ENCODE data around the gene PLPP6.

Gene PLPP6

DNA sequence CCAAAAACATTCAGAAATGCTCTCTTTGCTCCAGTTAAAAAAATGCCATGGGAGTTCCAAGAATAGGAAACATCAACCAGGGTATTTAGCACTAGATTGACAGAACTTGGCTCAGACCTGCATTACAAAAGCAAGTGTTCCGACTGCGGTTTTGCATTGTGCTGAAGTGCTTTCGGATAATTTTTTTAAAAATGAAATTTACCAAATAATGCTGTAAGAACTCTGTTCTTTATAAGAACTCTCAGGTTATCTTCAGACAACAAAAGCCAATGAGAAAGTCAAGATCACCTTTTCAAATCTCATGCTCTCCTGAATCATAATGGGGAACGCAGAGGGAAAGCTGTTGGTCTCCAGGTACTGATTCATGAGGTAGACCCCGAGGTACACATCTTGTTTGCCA lies 483 bp upstream of the PLPP6 start:
- DNase-seq (ENCODE audit: low read depth in 1 of 2, low spot score in 1 of 2), result no peak

DNA sequence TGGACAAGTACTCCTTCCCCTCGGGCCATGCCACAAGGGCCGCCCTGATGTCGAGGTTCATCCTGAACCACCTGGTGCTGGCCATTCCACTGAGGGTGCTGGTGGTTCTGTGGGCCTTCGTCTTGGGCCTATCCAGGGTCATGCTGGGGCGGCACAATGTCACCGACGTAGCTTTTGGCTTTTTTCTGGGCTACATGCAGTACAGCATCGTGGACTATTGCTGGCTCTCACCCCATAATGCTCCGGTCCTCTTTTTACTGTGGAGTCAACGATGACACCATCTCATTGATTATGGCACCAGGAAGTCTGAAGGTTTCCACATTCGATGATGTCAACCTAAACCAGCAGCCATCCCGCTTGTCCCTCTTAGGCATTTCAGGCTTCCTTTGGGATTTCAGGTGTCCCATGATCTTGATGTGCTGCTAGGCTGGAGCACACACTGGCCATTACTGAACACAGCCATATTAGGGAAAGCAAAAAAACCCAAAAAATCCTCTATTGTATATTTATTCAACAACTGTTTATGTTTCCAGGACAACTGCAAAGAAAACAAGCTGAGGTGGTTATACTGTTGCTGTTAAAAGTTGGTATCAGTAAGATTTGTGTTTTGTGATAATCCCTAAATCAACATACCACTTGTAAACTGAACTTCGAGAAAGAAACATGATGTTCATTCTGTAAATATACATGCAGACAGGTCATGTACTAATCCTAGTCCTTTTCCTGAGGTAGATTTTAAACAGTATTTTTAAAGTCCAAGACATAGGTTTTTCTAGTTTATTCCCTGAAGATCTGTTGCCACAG lies 1.1 kb downstream of the PLPP6 start:
- DNase-seq (ENCODE audit: low read depth in 1 of 2, low spot score in 1 of 2), result no peak

DNA sequence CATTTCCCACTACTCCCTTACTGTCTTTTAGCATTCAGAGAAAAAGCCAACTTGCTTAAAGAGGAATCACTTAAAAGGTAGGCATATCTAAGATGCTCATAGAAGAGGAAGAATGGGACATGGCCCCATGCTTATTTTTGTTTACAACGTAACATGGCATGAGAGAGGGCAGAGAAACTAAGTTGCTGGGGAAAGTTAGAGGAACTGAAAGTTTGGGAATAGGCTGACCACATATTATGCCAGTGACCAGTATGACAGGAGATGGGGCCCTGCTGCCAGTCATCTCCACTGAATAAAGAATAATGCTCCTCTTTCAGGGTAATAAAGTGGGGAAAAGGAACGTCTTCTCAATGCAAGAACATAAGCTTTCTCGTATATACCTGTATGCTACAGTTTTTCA lies 1.9 kb downstream of the PLPP6 start:
- DNase-seq (ENCODE audit: low read depth in 1 of 2, low spot score in 1 of 2), result no peak

DNA sequence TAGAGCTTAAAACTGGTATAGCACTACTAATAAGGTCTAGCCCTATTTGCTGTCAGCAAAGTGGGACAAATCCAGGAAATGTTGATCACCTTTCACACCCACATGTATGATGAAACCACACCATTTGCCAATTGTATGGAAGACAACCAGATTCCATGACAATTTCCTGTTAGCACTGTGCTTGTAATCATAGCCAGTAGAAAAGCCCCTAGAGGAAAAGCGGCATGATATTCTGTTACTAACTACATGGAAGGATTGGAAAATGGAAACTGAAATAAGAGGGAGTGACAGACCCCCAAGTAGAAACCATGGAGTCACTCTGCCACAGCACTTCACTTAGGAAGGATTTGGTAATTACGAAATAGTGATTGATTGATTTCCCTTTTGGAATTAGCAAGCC lies 3.3 kb downstream of the PLPP6 start:
- no peak for DNase-seq (ENCODE audit: low read depth in 1 of 2, low spot score in 1 of 2)

DNA sequence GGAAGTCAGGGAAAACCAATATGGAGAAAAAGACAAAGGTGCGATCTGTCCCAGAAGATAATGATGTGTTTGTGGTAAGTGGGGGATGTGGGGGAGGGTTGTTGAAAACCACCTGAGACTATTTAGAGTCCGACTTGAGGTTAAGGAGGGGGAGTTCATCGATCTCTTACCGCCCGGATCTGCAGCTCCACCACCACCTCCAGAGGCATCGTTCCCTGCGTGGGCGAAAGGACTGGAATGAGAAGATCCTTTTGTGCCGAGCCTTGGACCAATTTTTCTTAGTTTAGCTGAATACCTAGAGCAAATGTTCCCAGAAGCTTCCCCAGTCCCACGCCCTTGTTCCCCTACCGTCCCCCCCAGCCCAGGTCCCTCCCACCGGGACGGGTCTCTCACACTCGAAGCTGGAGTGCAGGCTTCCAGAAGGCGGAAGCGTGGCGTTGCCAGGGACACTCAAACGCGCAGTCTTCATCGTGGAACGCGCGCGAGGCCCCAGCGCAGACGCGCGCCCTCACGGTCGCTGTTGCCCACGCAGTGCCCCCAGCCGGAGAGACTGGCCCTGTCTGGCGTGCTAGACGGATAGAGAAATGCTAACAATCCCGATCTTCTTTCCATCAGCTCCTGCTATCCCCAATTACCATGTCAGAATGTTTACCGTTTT lies 4.1 kb downstream of the PLPP6 start, which contains the start of gene SPATA6L:
Gene SPATA6L (minus strand): TSS at position 439 of the 658 bp plus-strand sequence. CDS start 230 bp downstream, at position 209.
- peak; percentile 11 to 20 for DNase-seq (ENCODE audit: low read depth in 1 of 2, low spot score in 1 of 2)

DNA sequence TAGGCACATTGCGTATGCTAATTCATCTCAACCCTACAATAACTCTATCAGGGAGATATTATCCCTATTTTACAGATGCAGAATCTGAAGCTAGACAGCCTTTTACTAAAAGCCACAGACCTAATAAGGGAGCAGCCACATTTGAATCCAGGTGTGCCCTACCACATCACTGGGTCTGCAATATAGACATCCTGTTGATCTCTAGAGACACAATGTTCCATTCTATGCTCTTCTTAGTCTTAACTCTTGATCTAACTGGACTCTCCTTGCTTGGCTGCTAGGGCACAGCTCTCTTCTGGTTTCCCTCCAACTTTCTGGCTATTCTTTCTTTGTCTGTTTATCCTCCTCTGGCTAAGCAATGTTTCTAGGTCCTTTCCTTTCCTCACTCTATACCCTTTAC lies 5.6 kb downstream of the PLPP6 start:
- no peak for DNase-seq (ENCODE audit: low read depth in 1 of 2, low spot score in 1 of 2)

DNA sequence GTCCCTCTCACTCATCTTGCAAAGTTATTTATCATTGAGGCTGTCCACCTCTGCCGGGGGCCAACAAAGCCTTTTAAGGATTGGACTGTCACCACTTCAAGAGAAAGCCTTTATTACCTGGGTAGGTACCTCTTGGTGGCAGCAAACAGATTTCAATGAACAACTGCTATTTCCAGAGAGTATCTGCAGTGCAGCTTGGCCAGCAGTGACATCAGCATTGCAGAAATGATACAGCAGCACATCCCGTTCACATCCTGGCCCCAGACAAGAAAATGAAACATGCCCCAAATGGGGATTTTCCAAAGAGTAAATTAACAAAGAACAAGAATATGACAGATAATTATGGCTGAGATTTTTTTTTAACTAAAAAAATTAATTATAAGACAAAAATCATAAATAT lies 6.5 kb downstream of the PLPP6 start:
- DNase-seq (ENCODE audit: low read depth in 1 of 2, low spot score in 1 of 2), result no peak

DNA sequence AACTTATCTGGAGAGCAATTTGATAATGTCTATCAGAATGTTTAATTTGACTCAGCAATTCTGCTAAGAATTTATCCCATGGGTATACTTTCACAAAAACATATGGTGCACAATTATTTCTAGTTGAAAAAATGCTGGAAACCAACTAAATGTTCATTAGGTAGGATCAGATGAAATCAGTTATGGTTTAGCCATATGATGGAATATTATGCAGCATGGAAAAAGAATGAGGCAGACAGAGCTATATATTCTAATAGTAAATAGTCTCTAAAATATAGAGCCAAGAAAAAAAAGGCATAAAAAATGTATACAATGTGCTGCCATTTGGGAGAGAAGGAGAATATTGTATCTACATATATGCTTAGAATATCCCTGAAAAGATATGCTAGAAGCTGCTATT lies 7.8 kb downstream of the PLPP6 start:
- no peak for DNase-seq (ENCODE audit: low read depth in 1 of 2, low spot score in 1 of 2)

DNA sequence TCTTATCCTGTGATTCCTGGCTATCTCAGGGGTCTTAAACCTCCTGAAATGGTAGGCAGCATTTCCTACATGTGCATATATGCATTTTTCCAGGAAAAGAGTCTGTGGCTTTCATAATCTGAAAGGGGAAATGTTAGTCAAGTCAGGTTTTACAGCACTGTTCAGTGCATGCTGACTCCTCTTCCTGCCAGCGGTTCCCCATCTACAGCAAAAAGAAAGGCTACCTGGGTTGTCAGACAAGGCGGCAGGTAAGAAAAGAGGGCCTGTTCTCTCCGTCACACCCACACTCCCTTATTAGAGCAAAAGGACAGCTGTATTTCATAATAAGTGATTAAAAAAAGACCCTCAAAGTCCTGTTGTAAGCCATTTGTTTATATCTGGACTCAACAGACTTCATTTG lies 8.5 kb downstream of the PLPP6 start:
- DNase-seq (ENCODE audit: low read depth in 1 of 2, low spot score in 1 of 2), result no peak

DNA sequence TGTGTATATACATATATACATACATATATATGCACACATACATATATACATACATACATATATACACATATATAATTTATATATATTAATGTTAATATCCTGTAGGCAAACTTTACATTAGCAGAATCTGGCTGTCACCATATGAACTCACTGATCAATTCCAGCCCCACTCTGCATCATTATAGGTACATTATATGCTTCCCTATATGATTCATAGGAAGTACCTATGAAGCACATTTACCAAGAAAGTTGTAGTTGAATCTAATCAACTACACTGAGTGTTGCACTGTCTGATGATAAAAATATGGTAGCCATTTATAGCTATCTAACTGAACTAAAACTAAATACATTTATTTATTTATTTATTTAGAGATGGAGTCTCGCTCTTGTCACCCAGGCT lies 9.6 kb downstream of the PLPP6 start:
- no peak for DNase-seq (ENCODE audit: low read depth in 1 of 2, low spot score in 1 of 2)

DNA sequence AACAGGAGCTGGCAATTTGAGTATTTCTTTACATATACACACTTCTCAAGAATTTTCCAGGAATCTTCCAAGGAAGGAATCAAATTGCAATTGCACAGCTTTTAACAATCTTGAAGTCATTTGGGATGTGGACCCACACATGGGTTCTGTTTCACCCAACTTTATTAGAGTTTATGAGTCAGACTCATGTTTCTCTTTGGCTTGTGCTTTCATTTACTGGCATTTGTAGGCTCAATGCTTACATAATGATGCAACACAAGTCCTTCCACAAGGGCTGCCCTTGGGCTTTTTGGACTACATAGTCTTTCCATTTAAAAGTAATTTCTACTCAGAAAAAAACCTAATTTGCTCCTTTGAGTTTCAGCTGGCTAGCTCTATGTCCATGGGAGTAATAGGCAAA lies 12.7 kb downstream of the PLPP6 start:
- DNase-seq (ENCODE audit: low read depth in 1 of 2, low spot score in 1 of 2), result no peak

DNA sequence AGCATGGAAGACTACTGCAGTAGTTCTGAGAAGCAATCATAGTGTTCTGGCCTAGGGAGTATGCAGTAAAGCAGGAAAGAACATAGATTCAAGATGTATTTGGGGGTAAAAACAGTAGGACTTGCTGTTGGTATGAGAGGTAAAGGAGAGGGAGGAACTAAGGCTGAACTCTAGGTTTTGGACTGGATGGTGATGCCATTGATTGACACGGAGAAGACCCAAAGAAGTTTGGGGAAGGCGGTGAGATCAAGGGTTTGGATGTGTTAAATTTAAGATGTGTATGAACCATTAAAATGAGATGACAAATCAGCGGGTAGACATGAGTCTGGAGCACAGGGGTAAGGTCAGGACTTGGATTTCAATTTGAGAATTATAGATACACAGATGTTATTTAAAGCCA lies 15.3 kb downstream of the PLPP6 start:
- no peak for DNase-seq (ENCODE audit: low read depth in 1 of 2, low spot score in 1 of 2)

DNA sequence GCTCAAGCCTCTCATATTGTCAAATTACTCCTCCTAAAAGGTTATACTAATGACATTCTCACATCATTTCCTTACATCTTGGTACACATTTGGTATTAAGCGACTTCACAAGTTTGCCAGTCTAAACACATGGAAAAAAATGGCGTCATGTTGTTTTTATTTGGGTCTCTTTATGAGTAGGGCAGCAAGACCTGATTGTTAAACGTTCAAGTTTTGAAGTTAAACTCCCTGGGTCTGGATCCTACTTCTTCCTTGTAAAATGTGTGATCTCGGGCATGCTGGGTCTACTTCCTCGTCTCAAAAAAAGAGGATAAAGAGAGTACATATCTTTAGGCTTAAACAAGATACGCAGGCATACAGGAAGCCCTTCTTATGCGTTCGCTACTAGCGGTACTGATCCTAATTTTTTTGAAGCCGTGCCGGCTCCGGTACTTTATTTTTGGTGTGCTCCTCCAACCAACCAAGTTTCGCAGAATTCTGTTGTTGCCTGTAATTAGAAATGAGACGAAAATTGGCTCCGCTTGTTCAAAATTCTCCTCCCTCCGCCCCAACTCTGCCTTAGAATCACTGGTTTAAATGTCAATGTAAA lies 16.7 kb downstream of the PLPP6 start:
- DNase-seq (ENCODE audit: low read depth in 1 of 2, low spot score in 1 of 2), result no peak

DNA sequence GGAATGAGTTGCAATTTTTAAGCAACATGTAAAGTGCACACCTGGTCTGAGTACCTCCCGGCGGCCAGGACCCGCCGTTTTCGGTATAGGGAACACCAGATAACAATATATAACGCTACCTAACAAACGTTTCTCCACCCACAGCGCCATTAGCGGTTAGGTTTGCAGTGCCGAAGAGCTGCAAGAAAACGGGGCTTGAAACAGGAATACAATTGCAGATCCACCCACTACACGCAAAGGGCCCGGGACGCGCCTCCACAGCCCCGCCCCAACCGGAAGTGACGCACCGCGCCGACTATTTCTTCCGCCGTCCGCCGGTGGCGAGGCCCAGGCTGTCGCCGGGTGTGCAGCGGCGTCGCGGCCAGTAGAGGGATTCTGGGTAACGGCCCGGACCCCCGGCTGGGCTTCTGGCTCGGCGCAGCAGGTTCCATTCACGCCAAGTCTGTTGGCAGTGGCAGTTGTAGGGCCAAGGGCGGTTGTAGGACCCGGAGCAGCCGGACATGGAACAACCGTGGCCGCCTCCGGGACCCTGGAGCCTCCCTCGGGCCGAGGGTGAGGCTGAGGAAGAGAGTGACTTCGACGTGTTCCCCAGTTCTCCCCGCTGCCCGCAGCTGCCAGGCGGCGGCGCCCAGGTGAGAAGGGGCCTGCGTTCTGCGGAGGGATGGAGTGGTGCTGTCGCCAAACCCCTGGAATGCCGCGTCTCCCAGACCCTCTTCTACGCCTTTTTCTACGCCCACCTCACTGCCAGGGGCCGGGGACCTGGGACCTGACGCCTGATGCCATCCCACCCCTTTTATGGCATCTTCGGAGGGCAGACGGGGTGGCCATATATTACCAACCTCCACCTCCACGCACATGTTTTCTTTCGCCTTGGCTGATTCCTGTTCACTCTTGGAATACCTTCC lies 17.4 kb downstream of the PLPP6 start, which contains the start of gene CDC37L1:
Gene CDC37L1 (plus strand): TSS at position 302 of the 905 bp plus-strand sequence. CDS start 199 bp downstream, at position 501.
- peak; percentile 96 to 100 for DNase-seq (ENCODE audit: low read depth in 1 of 2, low spot score in 1 of 2)

DNA sequence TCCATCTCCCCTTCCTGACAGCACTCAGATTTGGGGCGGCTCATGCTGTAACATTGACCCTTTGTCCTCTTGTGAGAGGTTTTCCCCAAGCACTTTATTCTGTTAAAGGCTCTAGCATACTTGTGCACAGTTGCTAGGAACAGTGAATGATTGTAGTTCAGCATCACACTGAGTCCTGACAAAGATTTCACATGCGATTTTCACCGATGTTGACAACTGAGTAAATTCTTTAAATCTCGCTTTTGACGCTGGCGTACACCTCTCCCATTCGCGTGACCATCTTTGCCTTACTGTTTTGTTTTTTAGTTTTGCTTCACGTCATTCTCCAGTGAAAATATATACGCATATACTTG lies 18.1 kb downstream of the PLPP6 start:
- DNase-seq (ENCODE audit: low read depth in 1 of 2, low spot score in 1 of 2), result no peak

DNA sequence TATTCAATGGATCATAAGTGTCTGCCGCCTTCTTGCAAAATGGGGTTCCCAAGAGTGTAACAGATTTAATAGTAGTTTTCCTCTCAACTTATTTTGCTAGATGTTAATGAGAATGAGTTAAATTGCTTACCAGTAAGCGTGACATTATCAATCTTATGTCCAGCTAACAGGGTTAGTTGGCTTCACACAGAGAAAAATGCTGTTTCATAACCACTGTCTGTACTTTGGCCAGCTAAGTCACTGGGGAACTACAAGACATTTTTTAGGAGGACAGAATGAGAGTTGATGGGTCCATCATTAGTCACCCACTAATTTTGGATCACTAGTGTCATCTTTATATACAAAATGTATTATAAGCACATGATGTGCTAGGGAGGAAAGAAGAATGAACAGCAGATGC lies 18.7 kb downstream of the PLPP6 start:
- no peak for DNase-seq (ENCODE audit: low read depth in 1 of 2, low spot score in 1 of 2)

DNA sequence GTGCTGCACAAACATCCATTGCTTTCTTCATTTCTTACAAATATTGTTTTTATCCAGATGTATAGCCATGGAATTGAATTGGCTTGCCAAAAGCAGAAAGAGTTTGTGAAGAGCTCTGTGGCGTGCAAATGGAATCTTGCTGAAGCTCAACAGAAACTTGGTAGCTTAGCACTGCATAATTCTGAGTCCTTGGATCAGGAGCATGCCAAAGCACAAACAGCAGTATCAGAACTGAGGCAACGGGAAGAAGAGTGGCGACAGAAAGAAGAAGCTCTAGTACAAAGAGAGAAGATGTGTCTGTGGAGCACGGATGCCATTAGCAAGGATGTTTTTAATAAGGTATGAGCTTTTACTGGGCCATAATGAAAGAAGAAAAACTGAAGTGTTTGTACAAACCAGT lies 22.7 kb downstream of the PLPP6 start:
- no peak for DNase-seq (ENCODE audit: low read depth in 1 of 2, low spot score in 1 of 2)

DNA sequence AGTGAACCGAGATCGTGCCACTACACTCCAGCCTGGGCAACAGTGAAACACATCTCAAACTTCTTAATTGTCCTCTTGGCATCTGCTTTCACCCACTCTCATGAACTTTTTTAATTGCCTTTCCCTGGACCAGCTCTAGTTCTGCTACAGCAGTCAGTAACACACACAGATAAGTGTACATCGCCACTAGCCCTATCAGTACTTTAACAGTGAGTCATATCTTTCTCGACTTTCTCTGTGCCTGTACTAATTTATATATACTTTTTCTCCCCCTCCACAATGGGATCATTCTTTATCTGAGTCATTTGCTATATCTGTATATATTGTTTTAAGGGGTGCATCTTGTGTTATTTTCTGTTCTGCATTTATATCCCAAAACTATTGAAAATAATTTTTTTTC lies 24.0 kb downstream of the PLPP6 start:
- no peak for DNase-seq (ENCODE audit: low read depth in 1 of 2, low spot score in 1 of 2)

DNA sequence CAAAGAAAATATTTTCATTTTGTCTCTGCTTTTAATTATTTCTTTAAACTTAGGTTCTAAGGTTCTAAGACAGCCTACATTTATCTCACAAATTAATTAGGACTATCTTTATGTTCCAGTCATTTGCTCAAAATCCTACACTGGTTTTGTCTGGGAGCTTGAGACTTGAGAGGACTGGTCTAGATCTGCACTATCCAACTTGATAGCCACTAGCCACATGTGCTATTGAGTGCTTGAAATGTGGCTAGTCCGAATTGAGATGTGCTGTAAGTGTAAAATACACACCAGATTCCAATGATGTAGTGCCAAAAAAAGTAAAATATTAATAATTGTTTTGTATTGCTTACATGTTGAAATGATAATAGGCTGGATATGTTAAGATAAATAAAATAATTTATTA lies 24.5 kb downstream of the PLPP6 start:
- DNase-seq (ENCODE audit: low read depth in 1 of 2, low spot score in 1 of 2), result no peak

DNA sequence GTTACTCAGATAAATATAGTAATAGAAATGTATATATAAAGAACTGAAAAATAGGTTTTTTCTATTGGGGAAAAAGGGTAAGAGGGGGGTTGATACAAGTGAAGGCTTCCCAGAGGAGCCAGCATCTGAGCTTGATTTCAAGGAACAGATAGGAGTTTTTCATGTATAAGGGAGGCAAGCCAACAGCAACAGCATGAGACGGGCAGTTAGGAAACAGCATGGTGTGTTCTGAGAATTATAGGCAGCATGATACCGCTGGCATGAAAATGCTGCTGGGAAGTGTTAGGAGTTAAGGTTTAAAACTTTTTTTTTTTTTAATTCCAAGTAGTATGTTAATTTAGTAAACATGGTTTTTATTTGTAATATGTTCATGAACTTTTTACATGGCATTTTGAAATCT lies 26.9 kb downstream of the PLPP6 start:
- no peak for DNase-seq (ENCODE audit: low read depth in 1 of 2, low spot score in 1 of 2)

DNA sequence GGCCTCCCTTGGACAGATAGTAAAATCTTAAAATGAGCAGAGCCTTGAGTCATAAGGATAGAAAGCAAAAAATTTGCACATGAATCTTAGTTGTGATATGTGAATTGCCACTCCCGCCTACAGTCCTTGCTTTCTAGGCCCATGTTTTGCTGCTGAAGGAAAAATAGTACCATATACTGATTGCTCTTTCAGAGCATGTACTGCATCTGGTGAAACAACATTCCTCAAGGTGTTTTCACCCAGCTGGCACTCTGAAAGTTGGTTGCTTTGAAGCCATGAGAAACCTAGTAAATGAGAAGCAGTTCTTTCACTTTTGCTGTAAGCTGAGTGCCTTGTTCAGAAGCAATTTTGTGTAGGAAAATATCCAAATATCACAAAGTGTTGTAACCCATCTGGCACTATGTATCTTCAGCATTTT lies 27.6 kb downstream of the PLPP6 start:
- no peak for DNase-seq (ENCODE audit: low read depth in 1 of 2, low spot score in 1 of 2)
